GM13977 (cell line): ENCODE results near the gene PMF1.
"Not testable (repeated sequence)": the region's sequence is repeated elsewhere in the genome, so short reads cannot be mapped to it uniquely, and the experiment has no call there.

Experiments
- DNase-seq: peaks from one replicate; pipeline ENCODE4 v3.0.0; 2012; ENCODE audit warnings: low spot score
- CTCF ChIP-seq: IDR thresholded peaks from 2 replicates; pipeline ENCODE4 v1.5.1; 2012; ENCODE audit warnings: mild to moderate bottlenecking, control low read depth; ENCODE audit not compliant: insufficient read depth; ENCODE audit errors: extremely low read depth, missing control alignments
- in situ Hi-C: fragments of 300-500 bp; cut with MboI; formaldehyde crosslinking; loops from one replicate; pipeline ENCODE4 v1.12.0; 2022; ENCODE audit warnings: low sequenced_read_pairs, low pct_unique_long_range_greater_than_20kb, mixed read lengths, inconsistent platforms; ENCODE audit not compliant: unreplicated experiment

The PMF1 gene

GRCh38 chr1:156214024-156214748 is 1.4 kb downstream of the PMF1 start:
- DNase-seq = no peak
- in situ Hi-C loops = no loop called here
- no peak for TF ChIP-seq CTCF

- DNase-seq, in situ Hi-C loops: not testable (repeated sequence)
Measured at GRCh38 chr1:156216361-156217086, 3.7 kb downstream of the PMF1 start.

GRCh38 chr1:156217871-156218270 is 5.1 kb downstream of the PMF1 start:
- in situ Hi-C loops = no loop called here
- TF ChIP-seq CTCF = no peak
- DNase-seq = peak; percentile 55

GRCh38 chr1:156220226-156220625 is 7.4 kb downstream of the PMF1 start:
- DNase-seq = no peak
- in situ Hi-C loops = loop anchor here (10.0 kb wide), 1 partner anchor 75 kb away; no protein-coding TSS in a partner anchor
- TF ChIP-seq CTCF = no peak

- in situ Hi-C loops = loop anchor here (10.0 kb wide), 1 partner anchor 77 kb away; no protein-coding TSS in a partner anchor
- no peak for TF ChIP-seq CTCF
- DNase-seq = no peak
Measured at GRCh38 chr1:156221986-156222692, 9.3 kb downstream of the PMF1 start.

- no peak for TF ChIP-seq CTCF
- in situ Hi-C loops = loop anchor here (10.0 kb wide), 1 partner anchor 81 kb away; no protein-coding TSS in a partner anchor
- no peak for DNase-seq
Measured at GRCh38 chr1:156225677-156226014, 12.8 kb downstream of the PMF1 start.
